Parathyroid adenoma (tissue), 2 donors: ENCODE results near the gene MFAP2.

Source experiments
- H2AFZ ChIP-seq: fragments of 300-600 bp; sonication (generic); one replicate; pipeline ENCODE4 v1.7.0; 2017; ENCODE audit warnings: antibody characterized with exemption, mild to moderate bottlenecking
- H3K27ac ChIP-seq: fragments of 300-600 bp; sonication (generic); one replicate; pipeline ENCODE4 v1.7.0; 2017
- H3K27me3 ChIP-seq: fragments of 300-600 bp; sonication (generic); one replicate; pipeline ENCODE4 v1.7.0; 2017; ENCODE audit warnings: low read length; ENCODE audit not compliant: control insufficient read depth, insufficient read depth
- H3K36me3 ChIP-seq: fragments of 300-600 bp; sonication (generic); one replicate; pipeline ENCODE4 v1.7.0; 2017; ENCODE audit warnings: low read length; ENCODE audit not compliant: control insufficient read depth, insufficient read depth
- H3K4me1 ChIP-seq: fragments of 300-600 bp; sonication (generic); one replicate; pipeline ENCODE4 v1.7.0; 2017; ENCODE audit warnings: control low read depth
- H3K4me2 ChIP-seq: fragments of 300-600 bp; sonication (generic); one replicate; pipeline ENCODE4 v1.7.0; 2017; ENCODE audit warnings: low read length
- H3K4me3 ChIP-seq: fragments of 300-600 bp; sonication (generic); one replicate; pipeline ENCODE4 v1.7.0; 2017; ENCODE audit warnings: low read depth, low read length
- H3K79me2 ChIP-seq: fragments of 300-600 bp; sonication (generic); one replicate; pipeline ENCODE4 v1.7.0; 2017; ENCODE audit warnings: control low read depth
- H3K9ac ChIP-seq: fragments of 300-600 bp; sonication (generic); one replicate; pipeline ENCODE4 v1.7.0; 2017; ENCODE audit warnings: mild to moderate bottlenecking
- H3K9me3 ChIP-seq: fragments of 300-600 bp; sonication (generic); one replicate; pipeline ENCODE4 v1.7.0; 2017; ENCODE audit warnings: low read length; ENCODE audit not compliant: control insufficient read depth
- TF ChIP-seq, protein P1 (sequence below): fragments of 300-600 bp; sonication (generic); IDR thresholded peaks from one replicate; pipeline ENCODE4 v1.7.0; 2017; ENCODE audit warnings: antibody characterized with exemption, mild to moderate bottlenecking
- donor health status: primary hyperparathyroidism.

MFAP2 gene

DNA sequence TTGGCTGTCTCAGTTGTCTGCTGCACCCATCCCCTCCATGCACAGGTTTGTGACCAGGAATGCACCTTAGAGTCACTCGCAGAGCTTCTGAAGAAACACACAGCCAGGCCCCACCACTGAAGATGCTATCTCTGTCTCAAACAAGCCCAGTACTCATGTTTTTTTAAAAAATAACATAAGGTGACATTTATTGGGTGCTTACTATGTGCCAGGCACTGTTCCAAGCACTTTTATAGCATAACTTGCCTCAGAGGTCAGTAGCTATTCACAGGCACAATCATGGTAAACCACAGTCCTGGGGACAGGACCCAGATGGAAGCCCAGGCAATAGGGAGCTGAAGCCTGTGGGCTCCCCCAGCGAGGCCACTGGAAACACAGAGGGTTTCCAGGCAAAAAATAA lies 40.1 kb upstream of the MFAP2 start:
- no peaks in the 10 kb centered on the region for H3K4me1 ChIP-seq
- H2AFZ ChIP-seq = no peak overlapping the region
- H3K4me3 ChIP-seq = no peak overlapping the region
- H3K36me3 ChIP-seq = no peaks in the 10 kb centered on the region
- H3K4me2 ChIP-seq = no peak overlapping the region
- H3K79me2 ChIP-seq = no peaks in the 10 kb centered on the region
- H3K27ac ChIP-seq = no peak overlapping the region
- H3K9me3 ChIP-seq = no peaks in the 10 kb centered on the region
- H3K9ac ChIP-seq = no peak overlapping the region
- H3K27me3 ChIP-seq = no peaks in the 10 kb centered on the region
- TF ChIP-seq, protein P1, sequence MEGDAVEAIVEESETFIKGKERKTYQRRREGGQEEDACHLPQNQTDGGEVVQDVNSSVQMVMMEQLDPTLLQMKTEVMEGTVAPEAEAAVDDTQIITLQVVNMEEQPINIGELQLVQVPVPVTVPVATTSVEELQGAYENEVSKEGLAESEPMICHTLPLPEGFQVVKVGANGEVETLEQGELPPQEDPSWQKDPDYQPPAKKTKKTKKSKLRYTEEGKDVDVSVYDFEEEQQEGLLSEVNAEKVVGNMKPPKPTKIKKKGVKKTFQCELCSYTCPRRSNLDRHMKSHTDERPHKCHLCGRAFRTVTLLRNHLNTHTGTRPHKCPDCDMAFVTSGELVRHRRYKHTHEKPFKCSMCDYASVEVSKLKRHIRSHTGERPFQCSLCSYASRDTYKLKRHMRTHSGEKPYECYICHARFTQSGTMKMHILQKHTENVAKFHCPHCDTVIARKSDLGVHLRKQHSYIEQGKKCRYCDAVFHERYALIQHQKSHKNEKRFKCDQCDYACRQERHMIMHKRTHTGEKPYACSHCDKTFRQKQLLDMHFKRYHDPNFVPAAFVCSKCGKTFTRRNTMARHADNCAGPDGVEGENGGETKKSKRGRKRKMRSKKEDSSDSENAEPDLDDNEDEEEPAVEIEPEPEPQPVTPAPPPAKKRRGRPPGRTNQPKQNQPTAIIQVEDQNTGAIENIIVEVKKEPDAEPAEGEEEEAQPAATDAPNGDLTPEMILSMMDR = no peak

DNA sequence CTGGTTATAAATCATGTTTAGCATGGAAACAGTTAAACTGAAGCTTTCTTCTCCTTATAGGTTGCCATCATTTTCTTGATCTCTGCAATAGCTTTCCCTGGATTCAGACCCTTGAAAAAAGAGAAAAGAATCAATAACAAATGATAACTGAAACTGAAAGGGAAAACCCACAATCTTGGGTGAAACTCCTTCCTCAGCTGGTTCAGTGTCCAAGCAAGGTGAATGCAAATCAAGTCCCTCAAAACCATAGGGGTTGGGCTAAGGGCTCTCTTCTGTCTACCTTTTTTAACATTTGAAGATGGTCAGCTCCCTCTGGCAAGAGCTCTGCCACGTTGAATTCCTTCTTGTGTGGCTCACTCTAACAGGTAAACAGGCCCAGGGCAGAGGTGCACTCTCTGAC lies 38.4 kb upstream of the MFAP2 start:
- H3K27ac ChIP-seq = no peak overlapping the region
- H3K9me3 ChIP-seq = no peaks in the 10 kb centered on the region
- no peak overlapping the region for H2AFZ ChIP-seq
- H3K36me3 ChIP-seq = no peaks in the 10 kb centered on the region
- no peaks in the 10 kb centered on the region for H3K79me2 ChIP-seq
- TF ChIP-seq, protein P1 = no peak
- no peak overlapping the region for H3K4me2 ChIP-seq
- H3K27me3 ChIP-seq = no peaks in the 10 kb centered on the region
- H3K4me1 ChIP-seq = no peaks in the 10 kb centered on the region
- no peak overlapping the region for H3K4me3 ChIP-seq
- no peak overlapping the region for H3K9ac ChIP-seq

DNA sequence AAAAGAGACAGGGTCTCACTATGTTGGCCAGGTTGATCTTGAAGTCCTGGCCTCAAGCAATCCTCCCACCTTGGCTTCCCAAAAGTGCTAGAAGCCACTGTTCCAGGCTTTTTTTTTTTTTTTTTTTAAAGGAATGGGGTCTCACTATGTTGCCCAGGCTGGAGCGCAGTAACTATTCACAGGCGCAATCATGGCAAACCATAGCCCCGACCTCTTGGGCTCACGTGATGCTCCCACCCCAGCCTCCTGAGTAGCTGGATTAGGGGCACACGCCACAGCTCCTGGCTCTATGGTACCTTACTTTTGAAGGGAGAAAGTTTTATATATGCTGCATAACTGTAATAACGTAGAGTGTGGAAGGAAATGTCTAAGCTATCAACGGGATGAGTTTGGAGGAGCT lies 37.0 kb upstream of the MFAP2 start:
- Histone ChIP-seq H2AFZ (no peak overlapping the region), H3K9me3 (no peaks in the 10 kb centered on the region), H3K4me2 (no peak overlapping the region), H3K27me3 (no peaks in the 10 kb centered on the region), H3K4me1 (no peaks in the 10 kb centered on the region), H3K36me3 (no peaks in the 10 kb centered on the region), H3K9ac (no peak overlapping the region), H3K79me2 (no peaks in the 10 kb centered on the region), H3K27ac (no peak overlapping the region), H3K4me3 (no peak overlapping the region)
- TF ChIP-seq, protein P1 = no peak

- no peak overlapping the region for H3K9ac ChIP-seq
- no peaks in the 10 kb centered on the region for H3K36me3 ChIP-seq
- no peaks in the 10 kb centered on the region for H3K79me2 ChIP-seq
- H3K4me3 ChIP-seq = no peak overlapping the region
- H3K27me3 ChIP-seq = no peaks in the 10 kb centered on the region
- TF ChIP-seq, protein P1 = no peak
- no peak overlapping the region for H3K27ac ChIP-seq
- H3K9me3 ChIP-seq = no peaks in the 10 kb centered on the region
- H2AFZ ChIP-seq = no peak overlapping the region
- no peaks in the 10 kb centered on the region for H3K4me1 ChIP-seq
- H3K4me2 ChIP-seq = no peak overlapping the region
Measured at GRCh38 chr1:17016317-17016661, 35.9 kb upstream of the MFAP2 start.

- H3K4me1 ChIP-seq = peaks cover 2% of the 10 kb centered on the region
- H3K9ac ChIP-seq = no peak overlapping the region
- no peak overlapping the region for H3K27ac ChIP-seq
- peaks cover 3% of the 10 kb centered on the region for H3K79me2 ChIP-seq
- TF ChIP-seq, protein P1 = no peak
- no peak overlapping the region for H3K4me2 ChIP-seq
- H3K27me3 ChIP-seq = no peaks in the 10 kb centered on the region
- H2AFZ ChIP-seq = no peak overlapping the region
- H3K4me3 ChIP-seq = no peak overlapping the region
- H3K36me3 ChIP-seq = no peaks in the 10 kb centered on the region
- no peaks in the 10 kb centered on the region for H3K9me3 ChIP-seq
Measured at GRCh38 chr1:17014671-17015567, 34.5 kb upstream of the MFAP2 start.
